NB4 (cell line): Measurements from ENCODE around the gene IQCH.

ENCODE experiments used
- POLR2A ChIP-seq: IDR thresholded peaks from 2 replicates; pipeline ENCODE4 v1.6.1; 2011; ENCODE audit warnings: mild to moderate bottlenecking; ENCODE audit not compliant: insufficient read length; ENCODE audit errors: extremely low read depth
- TF ChIP-seq, protein P1 (sequence below): IDR thresholded peaks from one replicate; pipeline ENCODE4 v1.5.1; 2012; ENCODE audit warnings: low read depth, low read length

DNA sequence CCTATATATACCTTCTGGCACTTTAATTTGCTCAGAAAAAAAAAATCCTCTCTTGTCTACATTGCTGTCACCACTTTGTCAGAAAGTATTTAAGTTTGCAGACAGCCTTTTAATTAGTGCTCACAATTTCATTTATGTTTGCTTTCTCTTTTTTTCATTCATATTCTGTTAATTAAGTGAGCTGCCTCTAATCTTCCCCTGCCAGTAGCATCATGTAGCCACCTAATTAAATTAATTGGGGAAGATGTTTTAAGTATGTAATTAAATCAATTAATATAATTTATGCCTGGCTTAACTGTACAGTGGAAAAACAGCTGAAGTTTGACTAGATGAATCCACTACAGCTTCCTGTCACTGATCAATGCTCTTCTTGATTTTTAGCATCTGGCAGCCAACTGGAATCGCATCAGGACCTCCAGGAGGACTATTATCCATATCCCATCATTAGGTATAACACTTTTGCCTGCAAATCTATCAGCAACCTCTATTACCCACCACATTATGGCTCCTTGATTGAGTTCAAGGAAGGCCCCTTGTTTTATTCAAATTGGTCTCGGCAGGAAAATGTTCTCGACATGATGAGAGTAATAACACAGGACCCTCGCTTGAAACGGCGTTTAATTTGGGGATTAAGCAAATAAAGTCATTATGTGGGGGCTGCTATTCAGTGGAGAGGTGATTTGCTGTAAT lies 118.5 kb downstream of the IQCH start:
- TF ChIP-seq, protein P1, sequence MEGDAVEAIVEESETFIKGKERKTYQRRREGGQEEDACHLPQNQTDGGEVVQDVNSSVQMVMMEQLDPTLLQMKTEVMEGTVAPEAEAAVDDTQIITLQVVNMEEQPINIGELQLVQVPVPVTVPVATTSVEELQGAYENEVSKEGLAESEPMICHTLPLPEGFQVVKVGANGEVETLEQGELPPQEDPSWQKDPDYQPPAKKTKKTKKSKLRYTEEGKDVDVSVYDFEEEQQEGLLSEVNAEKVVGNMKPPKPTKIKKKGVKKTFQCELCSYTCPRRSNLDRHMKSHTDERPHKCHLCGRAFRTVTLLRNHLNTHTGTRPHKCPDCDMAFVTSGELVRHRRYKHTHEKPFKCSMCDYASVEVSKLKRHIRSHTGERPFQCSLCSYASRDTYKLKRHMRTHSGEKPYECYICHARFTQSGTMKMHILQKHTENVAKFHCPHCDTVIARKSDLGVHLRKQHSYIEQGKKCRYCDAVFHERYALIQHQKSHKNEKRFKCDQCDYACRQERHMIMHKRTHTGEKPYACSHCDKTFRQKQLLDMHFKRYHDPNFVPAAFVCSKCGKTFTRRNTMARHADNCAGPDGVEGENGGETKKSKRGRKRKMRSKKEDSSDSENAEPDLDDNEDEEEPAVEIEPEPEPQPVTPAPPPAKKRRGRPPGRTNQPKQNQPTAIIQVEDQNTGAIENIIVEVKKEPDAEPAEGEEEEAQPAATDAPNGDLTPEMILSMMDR: no peak
- no peak for TF ChIP-seq POLR2A
